Stomach (tissue), 9 donors: ENCODE measurements around the gene GPR65. TPM values are rescaled to one million over a fixed set of nuclear protein-coding genes. Genes with fewer than 3 reads are reported as not detected.

Experiments used
- DNase-seq, 2 donors: peaks; one replicate each; pipeline versions ENCODE4 v3.0.0 to v3.0.0-alpha.2; 2013 to 2019
- H3K27ac ChIP-seq, 5 donors: fragments of 200-600 bp in 4 of 5; sonication (generic) in 4 of 5; one replicate each; pipeline ENCODE4 v1.5.1; 2013 to 2019; ENCODE audit warnings: mild to moderate bottlenecking in 1 of 5, moderate library complexity in 1 of 5
- H3K27me3 ChIP-seq, 3 donors: fragments of 200-600 bp; sonication (generic); one replicate each; pipeline ENCODE4 v1.5.1; 2017 to 2019; ENCODE audit warnings: mixed run types in 1 of 3
- H3K36me3 ChIP-seq, 4 donors: fragments of 200-600 bp; sonication (generic); 1 replicate in 3 of 4; 2 replicates in 1 of 4; pipeline ENCODE4 v1.5.1; 2016 to 2019
- H3K4me1 ChIP-seq, 4 donors: fragments of 200-600 bp; sonication (generic); one replicate each; pipeline ENCODE4 v1.5.1; 2016 to 2019
- H3K4me3 ChIP-seq, 4 donors: fragments of 200-600 bp; sonication (generic) in 3 of 4; one replicate each; pipeline ENCODE4 v1.5.1; 2016 to 2019; ENCODE audit warnings: mild to moderate bottlenecking in 1 of 4
- H3K9me3 ChIP-seq, 4 donors: fragments of 200-600 bp; sonication (generic); one replicate each; pipeline ENCODE4 v1.5.1; 2016 to 2019
- CTCF ChIP-seq, 7 experiments: fragments of 450-650 bp in 4 of 7; fragments of 200-600 bp in 3 of 7; sonication (generic) in 3 of 7; IDR thresholded peaks; one replicate each; pipeline ENCODE4 v1.5.1; 2016 to 2019; ENCODE audit warnings: antibody characterized with exemption in 7 of 7, control low read depth in 2 of 7, mild to moderate bottlenecking in 1 of 7
- EP300 ChIP-seq: sonication (generic); formaldehyde crosslinking; IDR thresholded peaks from one replicate; pipeline ENCODE4 v1.6.1; 2017; ENCODE audit warnings: antibody characterized with exemption
- POLR2A ChIP-seq, 4 donors: fragments of 450-650 bp; IDR thresholded peaks; one replicate each; pipeline ENCODE4 v1.6.1; 2016; ENCODE audit warnings: antibody characterized with exemption in 4 of 4, control low read depth in 2 of 4, mild to moderate bottlenecking in 1 of 4, moderate library complexity in 1 of 4
- POLR2AphosphoS5 ChIP-seq, 3 donors: sonication (generic); formaldehyde crosslinking; IDR thresholded peaks; one replicate each; pipeline ENCODE4 v1.6.1; 2016; ENCODE audit warnings: antibody characterized with exemption in 3 of 3
- WGBS, 5 donors: extraction: QIAGEN DNeasy Blood & Tissue Kit in 3 of 5; methylation state at CpG; one replicate each; pipeline versions ENCODE4 v1.1.5 to v1.1.7; 2013 to 2018; 5-methylcytosine and 5-hydroxymethylcytosine counted together
- intact Hi-C: fragments of 100-400 bp; cut with DNase I; formaldehyde crosslinking; loops from one replicate; pipeline ENCODE4 v1.15.1; 2023; ENCODE audit warnings: low total_unique reads
- polyA plus RNA-seq, 3 donors: library from polyadenylated mRNA; stranded (reverse); fragments of 200-250 nt; gene quantifications; one replicate each; pipeline ENCODE4 v1.2.3, GENCODE V29; 2013
- total RNA-seq, 5 donors: library from RNA; depleted of rRNA; stranded (reverse); fragments of >200 nt; gene quantifications; one replicate each; pipeline versions ENCODE4 v1.1.0 to v1.2.3, GENCODE V29; 2014 to 2016
- donor health status: healthy with polysubstance abuse.
- donor health status: Bipolar disorder and iron deficiency.
- donor health status: healthy.

The GPR65 gene
- total and polyA plus RNA-seq, 8 donors: 0.48 to 2.6 (median 1.1) TPM; not detected in 2

DNA sequence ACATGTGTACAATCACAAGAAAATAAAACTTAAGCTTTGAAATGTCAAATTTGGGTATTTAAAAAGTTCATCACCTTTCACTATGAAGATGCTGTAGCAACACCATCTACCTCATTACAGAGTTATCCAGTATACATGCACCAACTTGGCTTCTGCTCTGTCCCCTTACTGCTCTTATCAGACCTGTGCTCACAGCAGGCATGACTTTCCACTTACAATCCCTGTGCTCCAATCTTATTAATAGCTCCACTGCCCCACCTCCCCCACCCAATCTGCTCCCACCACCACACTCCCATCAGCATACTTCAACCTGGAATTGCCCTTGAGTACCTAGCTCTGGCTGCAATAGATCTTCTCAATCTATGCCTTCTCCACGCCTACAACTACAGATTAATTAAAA, 25.2 kb upstream of the GPR65 start:
- H3K36me3 ChIP-seq: peaks cover 3 to 69% (median 57%) of the 10 kb centered on the region in 4 donors
- DNase-seq: no peak
- 95 to 100% (median 100%) methylated on average over 1 of the region's 1 CpG for WGBS, 5 donors
- no peak overlapping the region for H3K4me3 ChIP-seq
- TF ChIP-seq POLR2AphosphoS5 (IDR thresholded peaks at IDR 0.05): no peak
- TF ChIP-seq POLR2A (IDR thresholded peaks at IDR 0.05): no peak
- TF ChIP-seq EP300: no peak
- TF ChIP-seq CTCF (IDR thresholded peaks at IDR 0.05): no peak
- H3K9me3 ChIP-seq: no peaks in the 10 kb centered on the region
- no peaks in the 10 kb centered on the region for H3K27me3 ChIP-seq
- H3K4me1 ChIP-seq: no peaks in the 10 kb centered on the region
- intact Hi-C loops: no loop called here
- H3K27ac ChIP-seq: no peak overlapping the region

- peaks cover 0 to 61% (median 28%) of the 10 kb centered on the region in 4 donors for H3K4me1 ChIP-seq
- intact Hi-C loops: no loop called here
- no peak overlapping the region for H3K27ac ChIP-seq
- peaks cover 4 to 23% (median 21%) of the 10 kb centered on the region in 4 donors for H3K36me3 ChIP-seq
- no peak overlapping the region for H3K4me3 ChIP-seq
- 81 to 95% (median 93%) methylated on average over 5 of the region's 5 CpGs for WGBS, 5 donors
- H3K9me3 ChIP-seq: no peaks in the 10 kb centered on the region
- TF ChIP-seq CTCF (IDR thresholded peaks at IDR 0.05) (no peak), POLR2AphosphoS5 (IDR thresholded peaks at IDR 0.05) (no peak), POLR2A (IDR thresholded peaks at IDR 0.05) (no peak), EP300 (no peak)
- DNase-seq: no peak
- no peaks in the 10 kb centered on the region for H3K27me3 ChIP-seq
These were observed 15.5 kb upstream of the GPR65 start for GRCh38 chr14:87989221-87989955.

DNA sequence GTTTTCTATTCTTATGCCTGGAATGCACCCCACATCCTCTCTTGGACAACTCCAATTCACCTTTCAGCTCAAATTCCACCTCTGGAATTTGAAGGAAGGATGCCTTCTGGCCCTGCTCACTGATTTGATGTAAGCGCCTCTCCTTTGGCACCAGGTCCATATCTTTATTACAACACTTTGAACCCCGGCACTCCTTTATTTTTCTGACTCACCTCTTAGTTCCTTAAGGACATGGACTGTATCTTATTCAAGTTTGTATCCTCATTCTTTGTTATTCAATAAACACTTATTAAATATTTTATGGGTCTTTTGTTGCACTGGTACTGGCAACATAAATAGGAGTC, 15.0 kb upstream of the GPR65 start:
- DNase-seq: no peak
- WGBS, 5 donors: 70 to 94% (median 87%) methylated on average over 2 of the region's 2 CpGs
- H3K4me1 ChIP-seq: peaks cover 0 to 61% (median 28%) of the 10 kb centered on the region in 4 donors

GRCh38 chr14:87990682-87991081, 14.3 kb upstream of the GPR65 start:
- DNase-seq: no peak
- H3K36me3 ChIP-seq: peaks cover 4 to 12% (median 8%) of the 10 kb centered on the region in 4 donors
- 81 to 93% (median 83%) methylated on average over 4 of the region's 4 CpGs for WGBS, 5 donors
- TF ChIP-seq POLR2A (IDR thresholded peaks at IDR 0.05) (no peak), CTCF (IDR thresholded peaks at IDR 0.05) (no peak), EP300 (no peak), POLR2AphosphoS5 (IDR thresholded peaks at IDR 0.05) (no peak)
- H3K9me3 ChIP-seq: no peaks in the 10 kb centered on the region
- H3K4me1 ChIP-seq: peaks cover 0 to 65% (median 32%) of the 10 kb centered on the region in 4 donors
- no peaks in the 10 kb centered on the region for H3K27me3 ChIP-seq
- intact Hi-C loops: no loop called here
- H3K27ac ChIP-seq: peak overlapping the region in 1 of 5 donors; percentile 99
- H3K4me3 ChIP-seq: no peak overlapping the region

More for the DNA sequence above, 15.0 kb upstream of the GPR65 start:
- H3K9me3 ChIP-seq: no peaks in the 10 kb centered on the region
- no peak overlapping the region for H3K4me3 ChIP-seq
- intact Hi-C loops: no loop called here
- H3K27me3 ChIP-seq: no peaks in the 10 kb centered on the region
- H3K36me3 ChIP-seq: peaks cover 4 to 18% (median 16%) of the 10 kb centered on the region in 4 donors
- H3K27ac ChIP-seq: no peak overlapping the region
- TF ChIP-seq POLR2AphosphoS5 (IDR thresholded peaks at IDR 0.05) (no peak), EP300 (no peak), CTCF (IDR thresholded peaks at IDR 0.05) (no peak), POLR2A (IDR thresholded peaks at IDR 0.05) (no peak)
